Neural progenitor cell (in vitro differentiated cells): ENCODE results near the gene RAB35. TPM values are rescaled to one million over a fixed set of nuclear protein-coding genes. Genes with fewer than 3 reads are reported as not detected.

ENCODE experiments used
- DNase-seq: peaks from one replicate; pipeline ENCODE4 v3.0.0-alpha.2; 2016; ENCODE audit warnings: low spot score
- H2AFZ ChIP-seq: fragments of 200-600 bp; sonication (generic); replicated peaks from 2 replicates; pipeline ENCODE4 v1.6.1; 2016; ENCODE audit warnings: antibody characterized with exemption
- H3F3A ChIP-seq: fragments of 200-600 bp; sonication (generic); 2 replicates; pipeline ENCODE4 v1.6.1; 2016; ENCODE audit warnings: antibody characterized with exemption, low read depth
- H3K27ac ChIP-seq: fragments of 200-600 bp; sonication (generic); 2 replicates; pipeline ENCODE4 v1.5.1; 2016; ENCODE audit warnings: mild to moderate bottlenecking
- H3K27me3 ChIP-seq: fragments of 200-600 bp; sonication (generic); 2 replicates; pipeline ENCODE4 v1.6.1; 2016; ENCODE audit warnings: mild to moderate bottlenecking, moderate library complexity
- H3K36me3 ChIP-seq: fragments of 200-600 bp; sonication (generic); 2 replicates; pipeline ENCODE4 v1.5.1; 2016
- H3K4me1 ChIP-seq: fragments of 200-600 bp; sonication (generic); 2 replicates; pipeline ENCODE4 v1.6.1; 2016; ENCODE audit warnings: mixed run types
- H3K4me2 ChIP-seq: fragments of 200-600 bp; sonication (generic); 2 replicates; pipeline ENCODE4 v1.6.1; 2016
- H3K4me3 ChIP-seq: fragments of 200-600 bp; sonication (generic); 2 replicates; pipeline ENCODE4 v1.5.1; 2016
- H3K79me2 ChIP-seq: fragments of 200-600 bp; sonication (generic); 2 replicates; pipeline ENCODE4 v1.6.1; 2016; ENCODE audit warnings: low read depth
- H3K9ac ChIP-seq: fragments of 200-600 bp; sonication (generic); 2 replicates; pipeline ENCODE4 v1.6.1; 2016
- H3K9me3 ChIP-seq: fragments of 200-600 bp; sonication (generic); 2 replicates; pipeline ENCODE4 v1.5.1; 2016; ENCODE audit warnings: low read depth
- H4K20me1 ChIP-seq: fragments of 200-600 bp; sonication (generic); 2 replicates; pipeline ENCODE4 v1.6.1; 2016; ENCODE audit warnings: low read depth
- H3K27ac Mint-ChIP-seq: 3 replicates; pipeline ENCODE4 v1.8.0; 2021; ENCODE audit warnings: mixed read lengths
- H3K27me3 Mint-ChIP-seq: 2 replicates; pipeline ENCODE4 v1.8.0; 2022; ENCODE audit warnings: low read depth, mild to moderate bottlenecking, inconsistent platforms, moderate library complexity, mixed read lengths; ENCODE audit not compliant: insufficient read depth
- H3K36me3 Mint-ChIP-seq: 3 replicates; pipeline ENCODE4 v1.8.0; 2021; ENCODE audit warnings: mixed read lengths
- H3K4me1 Mint-ChIP-seq: 3 replicates; pipeline ENCODE4 v1.8.0; 2021; ENCODE audit warnings: mixed read lengths
- H3K4me3 Mint-ChIP-seq: 3 replicates; pipeline ENCODE4 v1.8.0; 2021; ENCODE audit warnings: mild to moderate bottlenecking, moderate library complexity, mixed read lengths
- H3K9me3 Mint-ChIP-seq: 3 replicates; pipeline ENCODE4 v1.8.0; 2020; ENCODE audit warnings: mixed read lengths
- CTCF ChIP-seq: fragments of 200-600 bp; sonication (generic); IDR thresholded peaks from 2 replicates; pipeline ENCODE4 v1.5.1; 2017; ENCODE audit warnings: antibody characterized with exemption, mild to moderate bottlenecking
- EZH2 ChIP-seq: fragments of 200-600 bp; sonication (generic); IDR thresholded peaks from 2 replicates; pipeline ENCODE4 v1.6.1; 2017; ENCODE audit warnings: antibody characterized with exemption, mild to moderate bottlenecking, moderate library complexity
- EZH2phosphoT487 ChIP-seq: fragments of 200-600 bp; sonication (generic); IDR thresholded peaks from 2 replicates; pipeline ENCODE4 v1.6.1; 2017; ENCODE audit warnings: antibody characterized with exemption
- total RNA-seq: library from RNA; depleted of rRNA; stranded (reverse); fragments of >200 nt; gene quantifications from 2 replicates; pipeline ENCODE4 v1.2.3, GENCODE V29; 2015; ENCODE audit warnings: low replicate concordance

The RAB35 gene
- total RNA-seq, 1 donor from 2014 or later, result 17.5 TPM

- no peak for TF ChIP-seq EZH2
- no peak for TF ChIP-seq CTCF
- TF ChIP-seq EZH2phosphoT487, result no peak
- no peak overlapping the region for H2AFZ ChIP-seq
- H4K20me1 ChIP-seq, result no peaks in the 10 kb centered on the region
- no peaks in the 10 kb centered on the region for H3K9me3 Mint-ChIP-seq
- no peak overlapping the region for H3K4me2 ChIP-seq
- H3K4me1 Mint-ChIP-seq, result peaks cover 31% of the 10 kb centered on the region
- DNase-seq, result no peak
- peaks cover 2% of the 10 kb centered on the region for H3K27me3 Mint-ChIP-seq
- no peak overlapping the region for H3K9ac ChIP-seq
- no peaks in the 10 kb centered on the region for H3F3A ChIP-seq
- H3K9me3 ChIP-seq, result no peaks in the 10 kb centered on the region
- no peaks in the 10 kb centered on the region for H3K36me3 Mint-ChIP-seq
- H3K36me3 ChIP-seq, result no peaks in the 10 kb centered on the region
- H3K4me3 Mint-ChIP-seq, result no peak overlapping the region
- H3K27ac Mint-ChIP-seq, result no peak overlapping the region
- H3K27me3 ChIP-seq, result no peaks in the 10 kb centered on the region
- H3K27ac ChIP-seq, result no peak overlapping the region
- no peaks in the 10 kb centered on the region for H3K79me2 ChIP-seq
- no peak overlapping the region for H3K4me3 ChIP-seq
- peaks cover 12% of the 10 kb centered on the region for H3K4me1 ChIP-seq
These were observed 55.8 kb downstream of the RAB35 start for GRCh38 chr12:120060717-120061116.

GRCh38 chr12:120060196-120060595 lies 56.4 kb downstream of the RAB35 start:
- H3K36me3 Mint-ChIP-seq, result no peaks in the 10 kb centered on the region

GRCh38 chr12:120056739-120057138 lies 59.8 kb downstream of the RAB35 start:
- no peak overlapping the region for H3K4me3 ChIP-seq
- no peaks in the 10 kb centered on the region for H3K36me3 ChIP-seq
- peaks cover 2% of the 10 kb centered on the region for H3K27me3 Mint-ChIP-seq
- H3K27me3 ChIP-seq, result no peaks in the 10 kb centered on the region
- no peaks in the 10 kb centered on the region for H4K20me1 ChIP-seq
- H3K9me3 Mint-ChIP-seq, result peaks cover 2% of the 10 kb centered on the region
- no peaks in the 10 kb centered on the region for H3K9me3 ChIP-seq
- H3K36me3 Mint-ChIP-seq, result no peaks in the 10 kb centered on the region
- H3K4me1 ChIP-seq, result no peaks in the 10 kb centered on the region
- H3K4me3 Mint-ChIP-seq, result no peak overlapping the region
- no peak overlapping the region for H3K27ac Mint-ChIP-seq
- peaks cover 11% of the 10 kb centered on the region for H3K4me1 Mint-ChIP-seq
- no peak overlapping the region for H2AFZ ChIP-seq
- H3K27ac ChIP-seq, result no peak overlapping the region
- H3K9ac ChIP-seq, result no peak overlapping the region
- TF ChIP-seq EZH2, result no peak
- no peak for TF ChIP-seq CTCF
- TF ChIP-seq EZH2phosphoT487, result no peak
- no peak for DNase-seq
- H3F3A ChIP-seq, result no peaks in the 10 kb centered on the region
- H3K4me2 ChIP-seq, result no peak overlapping the region
- no peaks in the 10 kb centered on the region for H3K79me2 ChIP-seq

More at GRCh38 chr12:120060196-120060595, 56.4 kb downstream of the RAB35 start:
- Histone ChIP-seq H2AFZ (no peak overlapping the region), H3K36me3 (no peaks in the 10 kb centered on the region), H3K79me2 (no peaks in the 10 kb centered on the region), H3K4me2 (no peak overlapping the region), H3K9ac (no peak overlapping the region), H3K9me3 (no peaks in the 10 kb centered on the region), H3K27me3 (no peaks in the 10 kb centered on the region), H4K20me1 (no peaks in the 10 kb centered on the region), H3F3A (no peaks in the 10 kb centered on the region), H3K4me3 (no peak overlapping the region), H3K27ac (no peak overlapping the region), H3K4me1 (peaks cover 12% of the 10 kb centered on the region)
- H3K4me3 Mint-ChIP-seq, result no peak overlapping the region
- peaks cover 32% of the 10 kb centered on the region for H3K4me1 Mint-ChIP-seq
- TF ChIP-seq CTCF (no peak), EZH2 (no peak), EZH2phosphoT487 (no peak)
- H3K9me3 Mint-ChIP-seq, result no peaks in the 10 kb centered on the region
- no peak overlapping the region for H3K27ac Mint-ChIP-seq
- no peak for DNase-seq
- peaks cover 2% of the 10 kb centered on the region for H3K27me3 Mint-ChIP-seq
